ENCODE data around the gene PGM1.

- TF ChIP-seq PREB (CRISPR knock-in tag; IDR thresholded peaks at IDR 0.05; ENCODE audit: borderline replicate concordance) (no peak), ZSCAN18 (CRISPR knock-in tag; IDR thresholded peaks at IDR 0.05) (no peak), TEAD4 (CRISPR knock-in tag; IDR thresholded peaks at IDR 0.05) (no peak), MAX (CRISPR knock-in tag; IDR thresholded peaks at IDR 0.05) (no peak), ZNF263 (CRISPR knock-in tag; IDR thresholded peaks at IDR 0.05; ENCODE audit: low read depth) (no peak), CTCF (IDR thresholded peaks at IDR 0.05) (no peak)
Measured at GRCh38 chr1:63622849-63623566, 29.8 kb downstream of the PGM1 start.

All from WTC11 (cell line).